Right atrium auricular region (tissue), 2 donors: ENCODE data around the gene DGKH. TPM values are rescaled to one million over a fixed set of nuclear protein-coding genes. Genes with fewer than 3 reads are reported as not detected.

Experiments used
- DNase-seq: peaks from one replicate; pipeline ENCODE4 v3.0.0-alpha.2; 2019; ENCODE audit warnings: low spot score
- H3K27ac ChIP-seq, 2 donors: fragments of 200-600 bp; sonication (generic); 1 replicate in 1 of 2; 2 replicates in 1 of 2; pipeline ENCODE4 v1.5.1; 2016 to 2019
- H3K27me3 ChIP-seq, 2 donors: fragments of 200-600 bp; sonication (generic); one replicate each; pipeline versions ENCODE4 v1.5.1 to v1.6.0; 2017 to 2019
- H3K36me3 ChIP-seq: fragments of 200-600 bp; sonication (generic); one replicate; pipeline ENCODE4 v1.5.1; 2016
- H3K4me1 ChIP-seq, 2 donors: fragments of 200-600 bp; sonication (generic); one replicate each; pipeline versions ENCODE4 v1.5.1 to v1.6.0; 2017 to 2019
- H3K4me3 ChIP-seq, 2 donors: fragments of 200-600 bp; sonication (generic); 1 replicate in 1 of 2; 2 replicates in 1 of 2; pipeline ENCODE4 v1.5.1; 2017 to 2019; ENCODE audit warnings: mild to moderate bottlenecking in 1 of 2, moderate library complexity in 1 of 2
- H3K9me3 ChIP-seq, 2 donors: fragments of 200-600 bp; sonication (generic); one replicate each; pipeline ENCODE4 v1.5.1; 2019
- CTCF ChIP-seq, 2 donors: fragments of 200-600 bp; sonication (generic); IDR thresholded peaks; one replicate each; pipeline ENCODE4 v1.5.1; 2019; ENCODE audit warnings: antibody characterized with exemption in 2 of 2
- total RNA-seq, 2 donors: library from RNA; depleted of rRNA; stranded (reverse); fragments of >200 nt; gene quantifications; one replicate each; pipeline ENCODE4 v1.1.0, GENCODE V29; 2016

Gene DGKH
- total RNA-seq, 2 donors from 2014 or later, result 4.1 to 6.6 TPM

- H3K27ac ChIP-seq, result no peak overlapping the region
- no peaks in the 10 kb centered on the region for H3K9me3 ChIP-seq
- no peak for TF ChIP-seq CTCF (IDR thresholded peaks at IDR 0.05)
- H3K4me3 ChIP-seq, result no peak overlapping the region
- no peaks in the 10 kb centered on the region for H3K4me1 ChIP-seq
- H3K27me3 ChIP-seq, result no peaks in the 10 kb centered on the region
- no peak for DNase-seq
- H3K36me3 ChIP-seq, result no peaks in the 10 kb centered on the region
These were observed 25.5 kb upstream of the DGKH start for GRCh38 chr13:42022796-42023493.

GRCh38 chr13:42027286-42027685 lies 21.2 kb upstream of the DGKH start:
- Histone ChIP-seq H3K36me3 (no peaks in the 10 kb centered on the region), H3K4me1 (no peaks in the 10 kb centered on the region), H3K27me3 (no peaks in the 10 kb centered on the region), H3K27ac (no peak overlapping the region), H3K9me3 (no peaks in the 10 kb centered on the region), H3K4me3 (no peak overlapping the region)
- TF ChIP-seq CTCF (IDR thresholded peaks at IDR 0.05), result no peak
- DNase-seq, result no peak

- Histone ChIP-seq H3K27ac (no peak overlapping the region), H3K36me3 (no peaks in the 10 kb centered on the region), H3K27me3 (no peaks in the 10 kb centered on the region), H3K4me3 (no peak overlapping the region), H3K4me1 (no peaks in the 10 kb centered on the region), H3K9me3 (no peaks in the 10 kb centered on the region)
- no peak for DNase-seq
- TF ChIP-seq CTCF (IDR thresholded peaks at IDR 0.05), result no peak
These were observed 20.2 kb upstream of the DGKH start for GRCh38 chr13:42028113-42028799.

- H3K9me3 ChIP-seq, result no peaks in the 10 kb centered on the region
- H3K27me3 ChIP-seq, result no peaks in the 10 kb centered on the region
- TF ChIP-seq CTCF (IDR thresholded peaks at IDR 0.05), result no peak
- peaks cover 0 to 6% of the 10 kb centered on the region in 2 donors for H3K4me1 ChIP-seq
- no peak for DNase-seq
- H3K27ac ChIP-seq, result no peak overlapping the region
- H3K36me3 ChIP-seq, result no peaks in the 10 kb centered on the region
- H3K4me3 ChIP-seq, result no peak overlapping the region
These were observed 12.4 kb upstream of the DGKH start for GRCh38 chr13:42035905-42036521.

GRCh38 chr13:42036711-42037110 lies 11.7 kb upstream of the DGKH start:
- H3K9me3 ChIP-seq, result no peaks in the 10 kb centered on the region
- H3K4me3 ChIP-seq, result no peak overlapping the region
- no peak for TF ChIP-seq CTCF (IDR thresholded peaks at IDR 0.05)
- peaks cover 0 to 8% of the 10 kb centered on the region in 2 donors for H3K4me1 ChIP-seq
- H3K27me3 ChIP-seq, result no peaks in the 10 kb centered on the region
- H3K27ac ChIP-seq, result no peak overlapping the region
- DNase-seq, result no peak
- no peaks in the 10 kb centered on the region for H3K36me3 ChIP-seq
